ENCODE measurements around the gene PALLD.

Gene PALLD

DNA sequence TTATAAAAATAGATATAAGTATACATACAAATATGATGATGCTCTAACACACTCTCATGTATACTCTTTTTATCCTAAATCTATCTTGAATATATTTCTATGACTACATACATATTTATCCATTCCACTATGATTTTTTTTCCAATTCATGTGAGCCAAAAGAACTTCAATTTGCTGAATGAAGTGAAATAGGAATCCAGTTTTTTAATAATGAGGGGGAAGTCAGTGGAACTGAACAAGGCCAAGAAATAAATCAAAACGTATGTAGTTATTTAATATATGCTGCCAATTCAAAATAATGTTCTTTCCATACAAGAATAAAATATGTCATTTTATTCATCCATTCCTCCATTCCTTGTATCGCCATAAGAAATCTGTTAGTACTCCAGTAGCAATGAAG lies 6.1 kb upstream of the PALLD start:
- Histone ChIP-seq H3K27me3 (ENCODE audit: insufficient read depth, poor library complexity, severe bottlenecking) (no peaks in the 10 kb centered on the region), H3K27ac (ENCODE audit: poor library complexity, severe bottlenecking) (no peak overlapping the region), H3K9me3 (ENCODE audit: severe bottlenecking) (no peaks in the 10 kb centered on the region), H3K36me3 (ENCODE audit: low read depth) (no peaks in the 10 kb centered on the region), H3K4me3 (ENCODE audit: severe bottlenecking) (no peak overlapping the region), H3K4me1 (ENCODE audit: insufficient read depth, poor library complexity, severe bottlenecking) (peaks cover 19% of the 10 kb centered on the region)
- TF ChIP-seq, protein P1, sequence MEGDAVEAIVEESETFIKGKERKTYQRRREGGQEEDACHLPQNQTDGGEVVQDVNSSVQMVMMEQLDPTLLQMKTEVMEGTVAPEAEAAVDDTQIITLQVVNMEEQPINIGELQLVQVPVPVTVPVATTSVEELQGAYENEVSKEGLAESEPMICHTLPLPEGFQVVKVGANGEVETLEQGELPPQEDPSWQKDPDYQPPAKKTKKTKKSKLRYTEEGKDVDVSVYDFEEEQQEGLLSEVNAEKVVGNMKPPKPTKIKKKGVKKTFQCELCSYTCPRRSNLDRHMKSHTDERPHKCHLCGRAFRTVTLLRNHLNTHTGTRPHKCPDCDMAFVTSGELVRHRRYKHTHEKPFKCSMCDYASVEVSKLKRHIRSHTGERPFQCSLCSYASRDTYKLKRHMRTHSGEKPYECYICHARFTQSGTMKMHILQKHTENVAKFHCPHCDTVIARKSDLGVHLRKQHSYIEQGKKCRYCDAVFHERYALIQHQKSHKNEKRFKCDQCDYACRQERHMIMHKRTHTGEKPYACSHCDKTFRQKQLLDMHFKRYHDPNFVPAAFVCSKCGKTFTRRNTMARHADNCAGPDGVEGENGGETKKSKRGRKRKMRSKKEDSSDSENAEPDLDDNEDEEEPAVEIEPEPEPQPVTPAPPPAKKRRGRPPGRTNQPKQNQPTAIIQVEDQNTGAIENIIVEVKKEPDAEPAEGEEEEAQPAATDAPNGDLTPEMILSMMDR (IDR thresholded peaks at IDR 0.05; ENCODE audit: poor library complexity, severe bottlenecking): no peak
- DNase-seq (ENCODE audit: low spot score) (no peak), ATAC-seq (ENCODE audit: low read depth) (no peak)

DNA sequence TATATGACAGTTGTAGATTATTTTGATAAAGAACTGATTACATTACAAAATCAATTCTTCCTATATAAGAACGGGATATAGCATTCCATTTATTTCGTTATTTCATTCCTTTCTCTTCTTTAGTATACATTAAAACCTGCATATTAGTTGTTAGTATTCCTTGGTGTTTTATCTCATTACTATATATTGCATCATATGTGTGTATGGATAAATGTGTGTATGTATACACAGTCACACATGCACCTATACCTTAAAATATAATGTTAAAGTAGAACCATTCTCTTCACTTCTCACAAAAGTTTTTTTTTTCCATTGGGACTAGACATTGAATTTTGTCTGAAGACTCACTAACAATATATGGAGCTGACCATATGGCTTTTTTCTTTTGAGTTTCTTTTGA lies 5.3 kb upstream of the PALLD start:
- no peaks in the 10 kb centered on the region for H3K27me3 ChIP-seq (ENCODE audit: insufficient read depth, poor library complexity, severe bottlenecking)
- peaks cover 15% of the 10 kb centered on the region for H3K4me1 ChIP-seq (ENCODE audit: insufficient read depth, poor library complexity, severe bottlenecking)
- H3K9me3 ChIP-seq (ENCODE audit: severe bottlenecking): no peaks in the 10 kb centered on the region
- H3K27ac ChIP-seq (ENCODE audit: poor library complexity, severe bottlenecking): no peak overlapping the region
- H3K36me3 ChIP-seq (ENCODE audit: low read depth): no peaks in the 10 kb centered on the region
- TF ChIP-seq, protein P1 (IDR thresholded peaks at IDR 0.05; ENCODE audit: poor library complexity, severe bottlenecking): no peak
- DNase-seq (ENCODE audit: low spot score) (no peak), ATAC-seq (ENCODE audit: low read depth) (no peak)
- no peak overlapping the region for H3K4me3 ChIP-seq (ENCODE audit: severe bottlenecking)

- no peak overlapping the region for H3K4me3 ChIP-seq (ENCODE audit: severe bottlenecking)
These were observed 1.4 kb downstream of the PALLD start for GRCh38 chr4:168498251-168498650.

DNA sequence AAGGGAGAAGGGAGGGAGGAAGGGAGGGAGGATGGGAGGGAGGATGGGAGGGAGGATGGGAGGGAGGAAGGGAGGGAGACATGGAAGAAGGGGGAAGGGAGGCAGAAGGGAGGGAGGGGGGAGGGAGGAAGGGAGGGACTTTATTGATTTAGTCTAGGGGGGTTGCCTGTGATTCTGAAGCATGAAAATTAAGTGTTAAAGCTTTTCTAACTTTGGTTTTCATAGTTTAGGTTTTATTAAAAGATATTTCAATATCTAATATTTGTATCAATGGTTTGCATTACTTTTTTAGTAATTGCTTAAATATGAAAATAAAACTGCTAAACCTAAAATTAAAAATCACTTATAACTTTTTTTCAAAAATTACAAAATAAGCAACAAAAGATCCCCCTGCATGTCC lies 2.4 kb downstream of the PALLD start:
- TF ChIP-seq, protein P1 (IDR thresholded peaks at IDR 0.05; ENCODE audit: poor library complexity, severe bottlenecking): no peak
- no peaks in the 10 kb centered on the region for H3K27me3 ChIP-seq (ENCODE audit: insufficient read depth, poor library complexity, severe bottlenecking)
- no peaks in the 10 kb centered on the region for H3K9me3 ChIP-seq (ENCODE audit: severe bottlenecking)
- H3K27ac ChIP-seq (ENCODE audit: poor library complexity, severe bottlenecking): no peak overlapping the region
- no peaks in the 10 kb centered on the region for H3K36me3 ChIP-seq (ENCODE audit: low read depth)
- ATAC-seq (ENCODE audit: low read depth) (no peak), DNase-seq (ENCODE audit: low spot score) (no peak)
- no peaks in the 10 kb centered on the region for H3K4me1 ChIP-seq (ENCODE audit: insufficient read depth, poor library complexity, severe bottlenecking)
- no peak overlapping the region for H3K4me3 ChIP-seq (ENCODE audit: severe bottlenecking)

More at GRCh38 chr4:168498251-168498650, 1.4 kb downstream of the PALLD start:
- H3K9me3 ChIP-seq (ENCODE audit: severe bottlenecking): no peaks in the 10 kb centered on the region
- no peaks in the 10 kb centered on the region for H3K36me3 ChIP-seq (ENCODE audit: low read depth)
- ATAC-seq (ENCODE audit: low read depth) (no peak), DNase-seq (ENCODE audit: low spot score) (no peak)
- no peak overlapping the region for H3K27ac ChIP-seq (ENCODE audit: poor library complexity, severe bottlenecking)
- TF ChIP-seq, protein P1 (IDR thresholded peaks at IDR 0.05; ENCODE audit: poor library complexity, severe bottlenecking): no peak
- H3K27me3 ChIP-seq (ENCODE audit: insufficient read depth, poor library complexity, severe bottlenecking): no peaks in the 10 kb centered on the region
- no peaks in the 10 kb centered on the region for H3K4me1 ChIP-seq (ENCODE audit: insufficient read depth, poor library complexity, severe bottlenecking)

DNA sequence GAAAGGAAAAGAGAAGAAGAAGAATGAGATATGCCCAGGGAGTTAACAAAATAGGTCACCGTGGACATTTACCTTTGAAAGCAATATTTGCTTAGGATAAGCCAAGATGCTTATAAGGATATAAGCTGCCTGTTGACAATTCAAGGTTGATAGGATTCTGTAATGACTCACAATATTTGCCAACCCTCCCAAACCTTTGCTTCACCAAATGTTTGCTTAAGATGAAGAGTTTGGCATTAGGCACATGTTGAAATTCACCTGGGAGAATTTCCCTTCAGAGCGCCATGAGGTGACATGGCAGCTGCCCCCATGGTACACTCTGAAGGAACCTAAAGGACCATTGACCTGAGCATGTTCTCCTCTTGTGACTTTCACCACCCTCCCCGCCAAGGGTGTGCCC lies 4.6 kb downstream of the PALLD start:
- DNase-seq (ENCODE audit: low spot score): no peak
- ATAC-seq (ENCODE audit: low read depth): peak; percentile 57; the same call in 2 of the 3 replicates
- Histone ChIP-seq H3K27ac (ENCODE audit: poor library complexity, severe bottlenecking) (no peak overlapping the region), H3K4me1 (ENCODE audit: insufficient read depth, poor library complexity, severe bottlenecking) (no peaks in the 10 kb centered on the region), H3K9me3 (ENCODE audit: severe bottlenecking) (no peaks in the 10 kb centered on the region), H3K4me3 (ENCODE audit: severe bottlenecking) (no peak overlapping the region), H3K36me3 (ENCODE audit: low read depth) (no peaks in the 10 kb centered on the region), H3K27me3 (ENCODE audit: insufficient read depth, poor library complexity, severe bottlenecking) (no peaks in the 10 kb centered on the region)
- TF ChIP-seq, protein P1 (IDR thresholded peaks at IDR 0.05; ENCODE audit: poor library complexity, severe bottlenecking): no peak

All from RWPE2 (cell line).